ENCODE measurements around the gene TRAM2.
"Not testable (repeated sequence)": the region's sequence is repeated elsewhere in the genome, so short reads cannot be mapped to it uniquely, and the experiment has no call there.

Gene TRAM2

DNA sequence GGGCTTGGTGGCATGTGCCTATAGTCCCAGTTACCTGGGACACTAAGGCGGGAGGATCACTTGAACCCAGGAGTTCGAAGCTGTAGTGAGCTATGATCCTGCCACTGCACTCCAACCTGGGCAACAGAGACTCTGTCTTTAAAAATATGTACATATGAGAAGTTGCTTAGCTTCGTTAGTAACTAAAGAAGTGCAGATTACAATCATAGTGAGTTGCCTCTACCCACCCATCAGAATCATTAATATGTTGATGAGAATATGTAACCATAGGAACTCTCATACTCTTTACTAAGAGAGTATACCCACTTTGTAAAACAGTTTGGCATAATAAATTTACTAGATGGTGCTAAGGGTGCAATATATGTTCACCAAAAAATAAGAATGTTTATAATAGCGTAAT is 102.7 kb downstream of the TRAM2 start:
- DNase-seq: no peak

DNA sequence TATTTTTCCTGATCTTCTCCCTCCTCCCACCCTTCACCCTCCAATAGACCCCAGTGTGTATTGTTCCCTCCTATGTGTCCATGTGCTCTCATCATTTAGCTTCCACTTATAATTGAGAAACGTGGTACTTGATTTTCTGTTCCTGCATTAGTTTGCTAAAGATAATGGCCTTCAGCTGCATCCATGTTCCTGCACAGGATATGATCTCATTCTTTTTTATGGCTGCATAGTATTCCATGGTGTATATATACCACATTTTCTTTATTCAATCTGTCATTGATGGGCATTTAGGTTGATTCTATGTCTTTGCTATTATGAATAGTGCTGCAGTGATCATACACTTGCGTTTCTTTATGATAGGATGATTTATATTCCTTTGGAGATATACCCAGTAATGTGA is 115.7 kb downstream of the TRAM2 start:
- DNase-seq: not testable (repeated sequence)

DNA sequence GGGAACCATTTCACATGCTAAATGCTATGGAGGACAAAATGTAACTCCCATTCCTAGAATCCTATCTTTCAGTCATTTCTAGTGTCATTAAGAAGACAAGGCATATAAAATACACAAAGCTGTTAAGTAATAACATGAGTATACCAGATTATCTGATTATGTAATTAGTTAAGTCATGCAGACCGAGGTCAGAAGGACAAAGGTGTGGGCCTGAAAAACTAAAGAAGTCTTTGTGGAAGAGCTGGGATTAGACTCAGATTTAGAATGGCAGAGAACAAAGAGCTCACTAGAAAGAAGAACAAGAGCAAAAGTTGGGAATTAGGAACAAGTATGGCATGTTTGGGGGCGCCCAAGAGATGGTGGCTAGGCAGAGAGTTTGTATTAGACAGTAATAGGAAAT is 119.8 kb downstream of the TRAM2 start:
- no peak for DNase-seq

DNA sequence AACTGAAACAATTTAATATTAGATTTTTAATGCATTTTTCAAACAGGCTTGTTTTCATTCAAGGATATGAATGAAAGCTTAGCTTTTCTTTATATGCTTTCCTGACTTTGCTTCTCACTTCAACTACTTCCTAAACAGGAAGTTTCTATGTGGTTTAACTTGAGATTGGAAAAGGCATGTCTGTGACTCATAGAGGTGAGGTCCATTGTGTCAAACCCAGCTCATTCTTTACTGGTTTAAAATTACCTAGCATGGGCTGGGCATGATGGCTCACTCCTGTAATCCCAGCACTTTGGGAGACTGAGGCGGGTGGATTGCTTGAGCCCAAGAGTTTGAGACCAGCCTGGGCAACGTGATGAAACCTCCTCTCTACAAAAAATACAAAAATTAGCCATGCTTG is 122.3 kb downstream of the TRAM2 start:
- DNase-seq: no peak

All from NCI-H524 treated with DMSO at 0.1 percent for 48 hours (cell line).